Neural progenitor cell (in vitro differentiated cells): Measurements from ENCODE around the gene USH1G. TPM values are rescaled to one million over a fixed set of nuclear protein-coding genes. Genes with fewer than 3 reads are reported as not detected.
A peak's percentile ranks its signal among the peaks of the same experiment; 100 is the strongest.

Source experiments
- DNase-seq: peaks from one replicate; pipeline ENCODE4 v3.0.0-alpha.2; 2016; ENCODE audit warnings: low spot score
- H2AFZ ChIP-seq: fragments of 200-600 bp; sonication (generic); replicated peaks from 2 replicates; pipeline ENCODE4 v1.6.1; 2016; ENCODE audit warnings: antibody characterized with exemption
- H3F3A ChIP-seq: fragments of 200-600 bp; sonication (generic); 2 replicates; pipeline ENCODE4 v1.6.1; 2016; ENCODE audit warnings: antibody characterized with exemption, low read depth
- H3K27ac ChIP-seq: fragments of 200-600 bp; sonication (generic); 2 replicates; pipeline ENCODE4 v1.5.1; 2016; ENCODE audit warnings: mild to moderate bottlenecking
- H3K27me3 ChIP-seq: fragments of 200-600 bp; sonication (generic); 2 replicates; pipeline ENCODE4 v1.6.1; 2016; ENCODE audit warnings: mild to moderate bottlenecking, moderate library complexity
- H3K36me3 ChIP-seq: fragments of 200-600 bp; sonication (generic); 2 replicates; pipeline ENCODE4 v1.5.1; 2016
- H3K4me1 ChIP-seq: fragments of 200-600 bp; sonication (generic); 2 replicates; pipeline ENCODE4 v1.6.1; 2016; ENCODE audit warnings: mixed run types
- H3K4me2 ChIP-seq: fragments of 200-600 bp; sonication (generic); 2 replicates; pipeline ENCODE4 v1.6.1; 2016
- H3K4me3 ChIP-seq: fragments of 200-600 bp; sonication (generic); 2 replicates; pipeline ENCODE4 v1.5.1; 2016
- H3K79me2 ChIP-seq: fragments of 200-600 bp; sonication (generic); 2 replicates; pipeline ENCODE4 v1.6.1; 2016; ENCODE audit warnings: low read depth
- H3K9ac ChIP-seq: fragments of 200-600 bp; sonication (generic); 2 replicates; pipeline ENCODE4 v1.6.1; 2016
- H3K9me3 ChIP-seq: fragments of 200-600 bp; sonication (generic); 2 replicates; pipeline ENCODE4 v1.5.1; 2016; ENCODE audit warnings: low read depth
- H4K20me1 ChIP-seq: fragments of 200-600 bp; sonication (generic); 2 replicates; pipeline ENCODE4 v1.6.1; 2016; ENCODE audit warnings: low read depth
- H3K27ac Mint-ChIP-seq: 3 replicates; pipeline ENCODE4 v1.8.0; 2021; ENCODE audit warnings: mixed read lengths
- H3K27me3 Mint-ChIP-seq: 2 replicates; pipeline ENCODE4 v1.8.0; 2022; ENCODE audit warnings: low read depth, mild to moderate bottlenecking, inconsistent platforms, moderate library complexity, mixed read lengths; ENCODE audit not compliant: insufficient read depth
- H3K36me3 Mint-ChIP-seq: 3 replicates; pipeline ENCODE4 v1.8.0; 2021; ENCODE audit warnings: mixed read lengths
- H3K4me1 Mint-ChIP-seq: 3 replicates; pipeline ENCODE4 v1.8.0; 2021; ENCODE audit warnings: mixed read lengths
- H3K4me3 Mint-ChIP-seq: 3 replicates; pipeline ENCODE4 v1.8.0; 2021; ENCODE audit warnings: mild to moderate bottlenecking, moderate library complexity, mixed read lengths
- H3K9me3 Mint-ChIP-seq: 3 replicates; pipeline ENCODE4 v1.8.0; 2020; ENCODE audit warnings: mixed read lengths
- EZH2 ChIP-seq: fragments of 200-600 bp; sonication (generic); IDR thresholded peaks from 2 replicates; pipeline ENCODE4 v1.6.1; 2017; ENCODE audit warnings: antibody characterized with exemption, mild to moderate bottlenecking, moderate library complexity
- EZH2phosphoT487 ChIP-seq: fragments of 200-600 bp; sonication (generic); IDR thresholded peaks from 2 replicates; pipeline ENCODE4 v1.6.1; 2017; ENCODE audit warnings: antibody characterized with exemption
- total RNA-seq: library from RNA; depleted of rRNA; stranded (reverse); fragments of >200 nt; gene quantifications from 2 replicates; pipeline ENCODE4 v1.2.3, GENCODE V29; 2015; ENCODE audit warnings: low replicate concordance
- TF ChIP-seq, protein P1 (sequence below): fragments of 200-600 bp; sonication (generic); IDR thresholded peaks from 2 replicates; pipeline ENCODE4 v1.5.1; 2017; ENCODE audit warnings: antibody characterized with exemption, mild to moderate bottlenecking

Gene USH1G
- total RNA-seq, 1 donor from 2014 or later: not detected

- no peak overlapping the region for H3K9ac ChIP-seq
- peaks cover 18% of the 10 kb centered on the region for H3K4me1 Mint-ChIP-seq
- peak overlapping the region; percentile 51 for H3K27ac Mint-ChIP-seq
- TF ChIP-seq, protein P1, sequence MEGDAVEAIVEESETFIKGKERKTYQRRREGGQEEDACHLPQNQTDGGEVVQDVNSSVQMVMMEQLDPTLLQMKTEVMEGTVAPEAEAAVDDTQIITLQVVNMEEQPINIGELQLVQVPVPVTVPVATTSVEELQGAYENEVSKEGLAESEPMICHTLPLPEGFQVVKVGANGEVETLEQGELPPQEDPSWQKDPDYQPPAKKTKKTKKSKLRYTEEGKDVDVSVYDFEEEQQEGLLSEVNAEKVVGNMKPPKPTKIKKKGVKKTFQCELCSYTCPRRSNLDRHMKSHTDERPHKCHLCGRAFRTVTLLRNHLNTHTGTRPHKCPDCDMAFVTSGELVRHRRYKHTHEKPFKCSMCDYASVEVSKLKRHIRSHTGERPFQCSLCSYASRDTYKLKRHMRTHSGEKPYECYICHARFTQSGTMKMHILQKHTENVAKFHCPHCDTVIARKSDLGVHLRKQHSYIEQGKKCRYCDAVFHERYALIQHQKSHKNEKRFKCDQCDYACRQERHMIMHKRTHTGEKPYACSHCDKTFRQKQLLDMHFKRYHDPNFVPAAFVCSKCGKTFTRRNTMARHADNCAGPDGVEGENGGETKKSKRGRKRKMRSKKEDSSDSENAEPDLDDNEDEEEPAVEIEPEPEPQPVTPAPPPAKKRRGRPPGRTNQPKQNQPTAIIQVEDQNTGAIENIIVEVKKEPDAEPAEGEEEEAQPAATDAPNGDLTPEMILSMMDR: no peak
- TF ChIP-seq EZH2: no peak
- H3K27me3 Mint-ChIP-seq: peaks cover 43% of the 10 kb centered on the region
- H3K36me3 ChIP-seq: no peaks in the 10 kb centered on the region
- no peaks in the 10 kb centered on the region for H3K36me3 Mint-ChIP-seq
- H3K27ac ChIP-seq: no peak overlapping the region
- H3K4me1 ChIP-seq: peaks cover 21% of the 10 kb centered on the region
- peaks cover 49% of the 10 kb centered on the region for H3K27me3 ChIP-seq
- H3K4me3 Mint-ChIP-seq: no peak overlapping the region
- H2AFZ ChIP-seq: no peak overlapping the region
- no peaks in the 10 kb centered on the region for H3K9me3 ChIP-seq
- no peaks in the 10 kb centered on the region for H3K9me3 Mint-ChIP-seq
- H3F3A ChIP-seq: no peaks in the 10 kb centered on the region
- H3K79me2 ChIP-seq: no peaks in the 10 kb centered on the region
- H3K4me3 ChIP-seq: no peak overlapping the region
- peaks cover 3% of the 10 kb centered on the region for H4K20me1 ChIP-seq
- no peak for DNase-seq
- no peak overlapping the region for H3K4me2 ChIP-seq
Measured at GRCh38 chr17:74921026-74921681, 1.9 kb downstream of the USH1G start.

- H4K20me1 ChIP-seq: peaks cover 3% of the 10 kb centered on the region
- H3K4me3 ChIP-seq: no peak overlapping the region
- Mint-ChIP-seq H3K27ac (peak overlapping the region; percentile 51), H3K9me3 (no peaks in the 10 kb centered on the region), H3K36me3 (no peaks in the 10 kb centered on the region), H3K4me3 (no peak overlapping the region), H3K4me1 (peaks cover 20% of the 10 kb centered on the region), H3K27me3 (peaks cover 41% of the 10 kb centered on the region)
- H3F3A ChIP-seq: no peaks in the 10 kb centered on the region
- no peaks in the 10 kb centered on the region for H3K79me2 ChIP-seq
- no peak overlapping the region for H3K27ac ChIP-seq
- peaks cover 44% of the 10 kb centered on the region for H3K27me3 ChIP-seq
- H3K9ac ChIP-seq: no peak overlapping the region
- TF ChIP-seq EZH2 (no peak), EZH2phosphoT487 (no peak)
- TF ChIP-seq, protein P1: no peak
- no peaks in the 10 kb centered on the region for H3K9me3 ChIP-seq
- H2AFZ ChIP-seq: no peak overlapping the region
- peaks cover 21% of the 10 kb centered on the region for H3K4me1 ChIP-seq
- no peaks in the 10 kb centered on the region for H3K36me3 ChIP-seq
- no peak for DNase-seq
- no peak overlapping the region for H3K4me2 ChIP-seq
Measured at GRCh38 chr17:74920642-74921025, 2.4 kb downstream of the USH1G start.

GRCh38 chr17:74920306-74920620 lies 2.8 kb downstream of the USH1G start:
- Mint-ChIP-seq H3K36me3 (no peaks in the 10 kb centered on the region), H3K4me1 (peaks cover 20% of the 10 kb centered on the region), H3K27ac (no peak overlapping the region), H3K9me3 (no peaks in the 10 kb centered on the region), H3K4me3 (peak overlapping the region; percentile 30), H3K27me3 (peaks cover 37% of the 10 kb centered on the region)
- DNase-seq: no peak
- H3F3A ChIP-seq: no peaks in the 10 kb centered on the region
- H3K9ac ChIP-seq: no peak overlapping the region
- H3K4me1 ChIP-seq: peaks cover 21% of the 10 kb centered on the region
- peaks cover 40% of the 10 kb centered on the region for H3K27me3 ChIP-seq
- H3K4me2 ChIP-seq: no peak overlapping the region
- no peak overlapping the region for H2AFZ ChIP-seq
- H4K20me1 ChIP-seq: peaks cover 3% of the 10 kb centered on the region
- H3K9me3 ChIP-seq: no peaks in the 10 kb centered on the region
- no peaks in the 10 kb centered on the region for H3K79me2 ChIP-seq
- no peaks in the 10 kb centered on the region for H3K36me3 ChIP-seq
- H3K4me3 ChIP-seq: no peak overlapping the region
- TF ChIP-seq EZH2phosphoT487 (no peak), EZH2 (no peak)
- TF ChIP-seq, protein P1: no peak
- no peak overlapping the region for H3K27ac ChIP-seq
